Adipocyte (in vitro differentiated cells): ENCODE data around the gene ACP5.
A peak's percentile ranks its signal among the peaks of the same experiment; 100 is the strongest.
"Not testable (repeated sequence)": the region's sequence is repeated elsewhere in the genome, so short reads cannot be mapped to it uniquely, and the experiment has no call there.

ENCODE experiments used
- DNase-seq: peaks from one replicate; pipeline ENCODE4 v3.0.0-alpha.2; 2015; ENCODE audit warnings: low read depth
- H3K27me3 ChIP-seq: replicated peaks from 2 replicates; pipeline ENCODE4 v1.7.0; 2013; ENCODE audit warnings: mild to moderate bottlenecking, low read length, moderate library complexity; ENCODE audit not compliant: control insufficient read depth, insufficient read depth
- H3K36me3 ChIP-seq: 2 replicates; pipeline ENCODE4 v1.7.0; 2013; ENCODE audit warnings: low read length, mild to moderate bottlenecking, moderate library complexity; ENCODE audit not compliant: control insufficient read depth, insufficient read depth, severe bottlenecking
- H3K4me1 ChIP-seq: 2 replicates; pipeline ENCODE4 v1.7.0; 2013; ENCODE audit warnings: mild to moderate bottlenecking, low read length, moderate library complexity; ENCODE audit not compliant: control insufficient read depth, insufficient read depth
- H3K4me3 ChIP-seq: 2 replicates; pipeline ENCODE4 v1.7.0; 2013; ENCODE audit warnings: mild to moderate bottlenecking, low read length, moderate library complexity
- H3K9ac ChIP-seq: 2 replicates; pipeline ENCODE4 v1.7.0; 2013; ENCODE audit warnings: mild to moderate bottlenecking, low read length, moderate library complexity
- H3K9me3 ChIP-seq: 2 replicates; pipeline ENCODE4 v1.7.0; 2013; ENCODE audit warnings: mild to moderate bottlenecking, low read length, moderate library complexity; ENCODE audit not compliant: control insufficient read depth

The ACP5 gene

DNA sequence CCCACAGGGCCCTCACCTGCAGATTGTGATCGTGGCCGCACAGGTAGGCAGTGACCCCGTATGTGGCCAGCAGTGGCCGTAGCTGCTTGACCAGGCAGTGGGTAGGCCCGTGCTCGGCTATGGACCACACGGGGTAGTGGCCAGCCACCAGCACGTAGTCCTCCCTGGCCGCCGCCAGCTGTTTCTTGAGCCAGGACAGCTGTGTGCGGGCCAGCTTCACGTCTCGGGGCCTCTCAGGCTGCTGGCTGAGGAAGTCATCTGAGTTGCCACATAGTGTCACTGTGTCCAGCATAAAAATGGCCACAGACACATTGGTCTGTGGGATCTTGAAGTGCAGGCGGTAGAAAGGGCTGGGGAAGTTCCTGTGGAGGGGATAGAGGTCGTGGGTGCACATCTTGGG, 1.2 kb downstream of the ACP5 start:
- no peaks in the 10 kb centered on the region for H3K9me3 ChIP-seq
- peaks cover 13% of the 10 kb centered on the region for H3K4me1 ChIP-seq
- H3K27me3 ChIP-seq = peaks cover 16% of the 10 kb centered on the region
- DNase-seq = no peak
- no peaks in the 10 kb centered on the region for H3K36me3 ChIP-seq
- H3K4me3 ChIP-seq = no peak overlapping the region
- no peak overlapping the region for H3K9ac ChIP-seq

DNA sequence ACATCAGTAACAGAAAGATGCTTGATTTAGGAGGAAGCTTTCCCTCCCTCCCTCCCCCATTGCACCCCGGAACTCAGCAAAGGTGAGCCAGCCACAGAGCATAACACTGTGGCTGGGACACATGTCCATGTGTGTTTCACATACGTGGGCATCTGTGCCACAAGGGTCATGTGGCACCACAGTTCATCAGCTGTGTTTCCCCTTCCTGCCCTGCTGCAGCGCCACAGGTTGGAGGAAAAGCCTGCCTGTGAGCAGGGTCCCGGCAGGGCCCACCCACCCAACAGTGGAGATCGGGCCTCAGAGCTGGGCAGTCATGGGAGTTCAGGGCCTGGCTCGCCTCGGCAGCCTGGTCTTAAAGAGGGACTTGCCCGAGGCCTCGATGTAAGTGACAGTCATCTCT, 2.8 kb downstream of the ACP5 start:
- no peak overlapping the region for H3K9ac ChIP-seq
- peaks cover 7% of the 10 kb centered on the region for H3K4me1 ChIP-seq
- H3K9me3 ChIP-seq = no peaks in the 10 kb centered on the region
- H3K4me3 ChIP-seq = no peak overlapping the region
- H3K36me3 ChIP-seq = no peaks in the 10 kb centered on the region
- no peak for DNase-seq
- peaks cover 16% of the 10 kb centered on the region for H3K27me3 ChIP-seq

DNA sequence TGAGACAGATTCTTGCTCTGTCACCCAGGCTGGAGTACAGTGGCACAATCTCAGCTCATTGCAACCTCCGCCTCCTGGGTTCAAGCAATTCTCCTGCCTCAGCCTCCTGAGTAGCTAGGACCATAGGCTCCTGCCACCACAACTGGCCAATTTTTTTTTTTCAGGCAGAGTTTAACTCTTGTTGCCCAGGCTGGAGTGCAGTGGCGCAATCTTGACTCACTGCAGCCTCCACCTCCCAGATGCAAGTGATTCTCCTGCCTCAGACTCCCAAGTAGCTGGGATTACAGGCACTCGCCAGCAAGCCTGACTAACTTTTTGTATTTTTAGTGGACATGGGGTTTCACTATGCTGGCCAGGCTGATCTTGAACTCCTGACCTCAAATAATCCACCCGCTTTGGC, 3.7 kb downstream of the ACP5 start:
- H3K4me1 ChIP-seq, H3K9me3 ChIP-seq, DNase-seq, H3K4me3 ChIP-seq, H3K9ac ChIP-seq, H3K36me3 ChIP-seq: not testable (repeated sequence)
- peaks cover 12% of the 10 kb centered on the region for H3K27me3 ChIP-seq

DNA sequence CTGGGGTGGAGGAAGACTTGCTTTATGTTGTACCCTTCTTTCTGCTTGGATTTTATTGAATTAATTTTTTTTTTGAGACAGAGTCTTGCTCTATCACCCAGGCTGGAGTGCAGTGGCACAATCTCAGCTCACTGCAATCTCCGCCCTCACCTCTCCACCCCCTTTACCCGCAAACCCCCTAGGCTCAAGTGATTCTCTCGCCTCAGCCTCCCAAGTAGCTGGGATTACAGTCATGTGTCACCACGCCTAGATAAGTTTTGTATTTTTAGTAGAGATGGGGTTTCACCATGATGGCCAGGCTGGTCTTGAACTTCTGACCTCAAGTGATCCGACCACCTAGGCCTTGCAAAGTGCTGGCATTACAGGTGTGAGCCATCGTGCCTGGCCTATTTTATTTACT, 4.1 kb downstream of the ACP5 start:
- not testable (repeated sequence) for DNase-seq, H3K4me1 ChIP-seq, H3K36me3 ChIP-seq, H3K9ac ChIP-seq, H3K27me3 ChIP-seq, H3K9me3 ChIP-seq, H3K4me3 ChIP-seq

DNA sequence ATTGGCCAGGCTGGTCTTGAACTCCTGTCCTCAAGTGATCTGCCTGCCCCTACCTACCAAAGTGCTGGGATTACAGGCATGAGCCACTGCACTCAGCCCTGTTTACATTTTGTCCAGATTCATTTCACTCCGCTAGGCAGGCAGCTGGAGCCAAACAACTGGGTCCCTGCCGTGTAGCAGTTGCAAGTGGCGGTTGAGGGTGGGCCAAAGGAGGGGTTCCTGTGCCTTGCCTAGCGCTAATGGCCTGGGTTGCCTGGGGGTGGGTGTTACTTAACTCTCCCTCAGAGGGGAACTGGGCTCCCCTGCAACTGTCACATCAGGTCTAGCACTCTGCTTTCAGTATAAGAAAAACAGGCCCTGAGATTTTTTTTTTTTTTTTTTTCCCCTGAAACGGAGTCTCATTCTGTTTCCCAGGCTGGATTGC, 7.4 kb downstream of the ACP5 start:
- Histone ChIP-seq H3K36me3 (no peaks in the 10 kb centered on the region), H3K4me1 (no peaks in the 10 kb centered on the region), H3K4me3 (no peak overlapping the region), H3K9me3 (no peaks in the 10 kb centered on the region), H3K9ac (no peak overlapping the region), H3K27me3 (no peaks in the 10 kb centered on the region)
- no peak for DNase-seq

DNA sequence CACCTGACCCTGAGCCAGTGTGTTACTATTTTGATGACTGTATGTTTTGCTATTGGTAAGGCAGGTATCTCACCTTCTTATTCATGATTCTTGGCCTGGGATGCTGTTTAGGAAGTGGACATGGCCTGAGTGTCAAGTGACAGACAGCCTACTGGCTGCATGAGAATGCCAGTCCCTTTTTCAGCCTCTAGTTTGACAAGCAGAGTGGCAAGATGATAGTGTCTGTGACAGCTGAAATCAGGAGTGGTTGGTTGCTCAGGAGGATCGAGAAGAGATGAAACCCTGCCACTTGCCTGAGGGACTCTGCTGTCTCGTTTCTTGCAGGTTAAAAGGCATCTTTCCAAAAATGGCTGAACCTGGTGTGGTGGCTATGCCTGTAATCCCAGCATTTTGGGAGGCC, 11.3 kb downstream of the ACP5 start:
- DNase-seq = no peak
- H3K9me3 ChIP-seq = no peaks in the 10 kb centered on the region
- H3K4me1 ChIP-seq = no peaks in the 10 kb centered on the region
- H3K36me3 ChIP-seq = no peaks in the 10 kb centered on the region
- H3K9ac ChIP-seq = no peak overlapping the region
- no peaks in the 10 kb centered on the region for H3K27me3 ChIP-seq
- H3K4me3 ChIP-seq = no peak overlapping the region

DNA sequence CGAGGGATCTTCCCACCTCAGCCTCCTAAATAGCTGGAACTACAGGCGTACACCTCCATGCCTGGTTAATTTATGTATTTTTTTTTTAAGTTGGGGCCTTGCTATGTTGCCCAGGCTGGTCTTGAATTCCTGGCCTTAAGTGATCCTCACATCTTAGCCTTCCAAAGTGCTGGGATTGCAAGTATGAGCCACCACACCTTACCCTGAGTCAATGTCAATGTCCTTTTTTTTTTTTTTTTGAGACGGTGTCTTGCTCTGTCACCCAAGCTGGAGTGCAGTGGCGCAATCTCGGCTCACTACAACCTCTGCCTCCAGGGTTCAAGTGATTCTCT, 11.8 kb downstream of the ACP5 start:
- H3K9ac ChIP-seq, H3K27me3 ChIP-seq, H3K36me3 ChIP-seq, H3K4me3 ChIP-seq, H3K4me1 ChIP-seq, H3K9me3 ChIP-seq, DNase-seq: not testable (repeated sequence)

DNA sequence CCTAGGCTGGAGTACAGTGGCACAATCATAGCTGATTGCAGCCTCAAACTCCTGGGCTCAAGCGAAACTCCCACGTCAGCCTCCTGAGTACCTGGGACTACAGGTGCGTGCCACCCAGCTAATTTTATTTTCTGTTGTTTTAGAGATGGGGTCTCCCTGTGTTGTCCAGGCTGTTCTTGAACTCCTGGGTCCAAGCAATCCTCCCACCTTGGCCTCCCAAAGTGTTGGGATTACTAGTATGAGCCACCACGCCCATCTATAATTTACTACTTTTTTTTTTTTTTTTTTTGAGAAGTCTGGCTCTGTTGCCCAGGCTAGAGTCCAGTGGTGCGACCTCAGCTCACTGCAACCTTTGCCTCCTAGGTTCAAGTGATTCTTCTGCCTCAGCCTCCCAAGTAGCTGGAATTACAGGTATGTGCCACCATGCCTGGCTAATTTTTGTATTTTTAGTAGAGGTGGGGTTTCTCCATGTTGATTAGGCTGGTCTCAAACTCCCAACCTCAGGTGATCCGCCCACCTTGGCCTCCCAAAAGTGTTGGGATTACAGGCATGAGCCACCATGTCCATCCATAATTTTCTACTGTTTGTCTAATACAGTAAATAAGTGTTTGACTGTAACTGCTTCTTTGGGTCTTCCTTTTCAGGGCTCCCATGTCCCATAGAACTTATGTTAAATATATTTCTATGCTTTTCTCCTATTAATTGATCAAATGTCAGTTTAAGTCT, 13.2 kb downstream of the ACP5 start:
- not testable (repeated sequence) for DNase-seq, H3K27me3 ChIP-seq

DNA sequence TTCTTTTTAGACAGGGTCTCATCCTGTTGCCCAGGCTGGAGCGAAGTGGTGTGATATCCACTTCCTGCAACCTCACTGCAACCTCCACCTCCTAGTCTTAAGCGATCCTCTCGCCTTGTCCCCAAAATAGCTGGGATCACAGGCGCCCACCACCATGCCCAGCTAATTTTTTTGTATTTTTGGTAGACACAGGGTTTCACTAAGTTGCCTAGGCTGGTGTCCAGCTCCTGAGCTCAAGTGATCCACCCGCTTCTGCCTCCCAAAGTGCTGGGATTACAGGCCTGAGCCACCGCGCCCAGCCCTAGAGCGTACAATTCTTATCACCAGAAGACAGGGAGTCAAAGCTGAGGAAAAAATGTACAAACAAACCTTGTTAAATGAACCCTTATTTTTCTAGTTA, 13.9 kb downstream of the ACP5 start:
- DNase-seq = no peak
- Histone ChIP-seq H3K9me3 (no peaks in the 10 kb centered on the region), H3K36me3 (no peaks in the 10 kb centered on the region), H3K4me3 (no peak overlapping the region), H3K9ac (no peak overlapping the region), H3K27me3 (no peaks in the 10 kb centered on the region), H3K4me1 (peaks cover 6% of the 10 kb centered on the region)

More for the DNA sequence above, 13.2 kb downstream of the ACP5 start:
- H3K9me3 ChIP-seq, H3K4me3 ChIP-seq, H3K4me1 ChIP-seq, H3K36me3 ChIP-seq, H3K9ac ChIP-seq: not testable (repeated sequence)

DNA sequence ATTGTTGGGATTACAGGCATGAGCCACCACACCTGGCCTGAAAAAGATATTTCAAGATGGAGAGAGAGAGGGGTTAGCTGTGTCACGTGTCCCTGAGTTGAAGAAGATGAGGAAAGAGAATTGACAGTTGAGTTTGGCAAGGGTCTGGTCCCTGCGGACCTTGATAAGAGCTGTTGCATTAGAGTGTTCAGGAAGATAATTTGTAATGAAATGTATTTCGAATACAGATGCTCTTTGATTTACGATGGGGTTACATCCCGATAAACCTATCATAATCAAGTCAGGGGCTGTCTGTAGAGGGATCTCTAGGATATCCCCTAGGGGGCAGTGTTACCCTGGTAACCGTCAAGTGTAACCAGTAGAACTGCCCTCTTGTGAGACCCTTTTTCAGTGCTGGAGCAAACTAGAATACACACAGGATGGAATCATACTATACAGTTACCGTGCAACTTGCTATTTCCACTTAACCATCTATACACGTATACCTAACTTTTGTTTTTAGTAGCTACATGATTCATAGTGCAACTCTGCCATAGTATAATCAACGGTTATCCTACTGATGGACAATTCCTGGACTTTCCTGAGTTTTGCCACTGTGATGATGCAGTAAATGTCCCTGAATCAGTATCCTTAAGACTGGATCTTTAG, 16.9 kb downstream of the ACP5 start:
- Histone ChIP-seq H3K4me3 (no peak overlapping the region), H3K9ac (no peak overlapping the region), H3K9me3 (no peaks in the 10 kb centered on the region), H3K4me1 (peaks cover 15% of the 10 kb centered on the region), H3K36me3 (peaks cover 1% of the 10 kb centered on the region), H3K27me3 (no peaks in the 10 kb centered on the region)
- peak; percentile 82 for DNase-seq

DNA sequence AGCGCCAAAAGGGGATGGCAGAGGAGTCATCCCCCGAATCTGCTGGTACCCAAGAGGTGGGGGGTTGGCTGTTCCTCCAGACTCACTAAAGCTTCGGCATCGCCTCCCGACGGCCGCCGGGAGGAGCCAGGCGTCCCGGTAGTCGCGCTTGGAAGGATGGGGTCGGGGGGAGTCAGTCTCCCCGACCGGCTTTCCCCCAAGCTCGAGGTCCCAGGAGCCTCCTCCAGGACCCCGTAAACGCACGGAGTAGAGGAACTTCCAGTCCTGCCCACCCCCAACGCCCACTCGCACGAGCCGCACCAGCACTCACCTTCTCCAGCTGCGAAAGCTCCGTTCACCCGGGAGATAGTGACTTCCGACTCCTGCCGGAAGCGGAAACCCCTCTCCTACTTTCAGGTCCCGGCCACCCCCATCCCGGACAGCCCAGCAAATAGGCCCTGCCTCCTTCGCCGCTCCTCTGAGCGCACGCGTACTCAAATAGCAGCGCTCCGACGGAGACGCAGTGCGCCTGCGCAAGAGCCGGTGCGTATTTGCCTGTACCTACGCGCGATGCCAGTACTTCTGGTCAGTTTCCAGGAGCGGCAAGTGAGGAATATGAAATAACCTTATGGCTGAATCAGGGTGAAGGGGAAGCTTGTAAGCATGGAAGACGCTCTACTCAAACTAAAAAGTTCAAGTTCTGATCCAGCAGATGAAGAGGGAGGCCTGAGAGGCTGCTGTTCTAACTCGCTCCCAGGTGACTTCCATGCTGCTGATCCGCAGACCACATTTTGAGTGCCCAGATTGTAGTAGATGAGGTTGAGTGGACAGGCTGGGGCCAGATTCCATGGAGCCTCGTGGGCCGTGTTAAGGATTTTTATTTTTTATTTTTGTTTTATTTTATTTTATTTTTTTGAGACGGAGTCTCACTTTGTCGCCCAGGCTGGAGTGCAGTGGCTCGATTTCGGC, 18.3 kb downstream of the ACP5 start, which contains the start of gene ELOF1:
TSS of gene ELOF1 (minus strand) at position 350 of the 948 bp plus-strand sequence. CDS start 4,883 bp downstream, outside the sequence.
- peak; percentile 100 for DNase-seq
- Histone ChIP-seq H3K9ac (peak within 1 kb of the TSS; percentile 92), H3K27me3 (no peaks in the 10 kb centered on the region), H3K4me1 (peaks cover 15% of the 10 kb centered on the region), H3K36me3 (peaks cover 9% of the 10 kb centered on the region), H3K9me3 (no peaks in the 10 kb centered on the region), H3K4me3 (peak within 1 kb of the TSS; percentile 94)
